Thyroid gland (tissue), 4 donors: ENCODE results near the gene PITPNC1.

Experiments
- POLR2A ChIP-seq, 2 donors: fragments of 450-650 bp; IDR thresholded peaks; one replicate each; pipeline ENCODE4 v1.6.1; 2017; ENCODE audit warnings: antibody characterized with exemption in 2 of 2, mild to moderate bottlenecking in 2 of 2, moderate library complexity in 1 of 2
- TF ChIP-seq, protein P1 (sequence below), 6 experiments: fragments of 200-600 bp in 3 of 6; fragments of 450-650 bp in 3 of 6; sonication (generic) in 3 of 6; IDR thresholded peaks; one replicate each; pipeline ENCODE4 v1.5.1; 2016 to 2019; ENCODE audit warnings: antibody characterized with exemption in 6 of 6, mild to moderate bottlenecking in 2 of 6, inconsistent platforms in 1 of 6, moderate library complexity in 1 of 6

DNA sequence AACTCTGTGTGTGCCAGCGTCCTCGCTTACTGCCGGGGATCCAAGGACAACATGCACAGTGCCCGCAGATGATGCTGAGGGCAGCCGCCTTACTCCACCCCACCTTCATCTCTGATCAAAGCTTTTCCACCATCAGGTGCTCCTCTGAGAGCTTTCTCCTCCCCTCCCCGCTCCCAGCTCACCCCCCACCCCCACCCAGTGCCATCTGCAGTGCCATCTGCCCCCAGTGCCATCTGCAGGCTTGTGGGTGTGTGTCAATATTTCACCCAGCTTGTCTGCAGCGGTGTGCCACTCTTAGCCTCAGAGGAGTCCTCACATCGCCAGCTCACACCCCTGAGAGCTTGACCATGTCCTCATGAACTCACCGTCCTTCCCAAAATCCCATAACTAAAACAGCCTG, 242.5 kb downstream of the PITPNC1 start:
- TF ChIP-seq, protein P1, sequence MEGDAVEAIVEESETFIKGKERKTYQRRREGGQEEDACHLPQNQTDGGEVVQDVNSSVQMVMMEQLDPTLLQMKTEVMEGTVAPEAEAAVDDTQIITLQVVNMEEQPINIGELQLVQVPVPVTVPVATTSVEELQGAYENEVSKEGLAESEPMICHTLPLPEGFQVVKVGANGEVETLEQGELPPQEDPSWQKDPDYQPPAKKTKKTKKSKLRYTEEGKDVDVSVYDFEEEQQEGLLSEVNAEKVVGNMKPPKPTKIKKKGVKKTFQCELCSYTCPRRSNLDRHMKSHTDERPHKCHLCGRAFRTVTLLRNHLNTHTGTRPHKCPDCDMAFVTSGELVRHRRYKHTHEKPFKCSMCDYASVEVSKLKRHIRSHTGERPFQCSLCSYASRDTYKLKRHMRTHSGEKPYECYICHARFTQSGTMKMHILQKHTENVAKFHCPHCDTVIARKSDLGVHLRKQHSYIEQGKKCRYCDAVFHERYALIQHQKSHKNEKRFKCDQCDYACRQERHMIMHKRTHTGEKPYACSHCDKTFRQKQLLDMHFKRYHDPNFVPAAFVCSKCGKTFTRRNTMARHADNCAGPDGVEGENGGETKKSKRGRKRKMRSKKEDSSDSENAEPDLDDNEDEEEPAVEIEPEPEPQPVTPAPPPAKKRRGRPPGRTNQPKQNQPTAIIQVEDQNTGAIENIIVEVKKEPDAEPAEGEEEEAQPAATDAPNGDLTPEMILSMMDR (IDR thresholded peaks at IDR 0.05), result no peak
- TF ChIP-seq POLR2A (IDR thresholded peaks at IDR 0.05), result no peak
